Ascending aorta (tissue), 2 donors: ENCODE measurements around the gene ZDHHC5. TPM values are rescaled to one million over a fixed set of nuclear protein-coding genes. Genes with fewer than 3 reads are reported as not detected.

Experiments used
- DNase-seq, 2 donors: peaks; one replicate each; pipeline ENCODE4 v3.0.0-alpha.2; 2019; ENCODE audit warnings: low spot score in 2 of 2
- H3K27ac ChIP-seq, 2 donors: fragments of 200-600 bp; sonication (generic); one replicate each; pipeline ENCODE4 v1.5.1; 2016 to 2017; ENCODE audit warnings: mild to moderate bottlenecking in 1 of 2
- H3K27me3 ChIP-seq: fragments of 200-600 bp; sonication (generic); one replicate; pipeline ENCODE4 v1.5.1; 2017
- H3K36me3 ChIP-seq, 2 donors: fragments of 200-600 bp; sonication (generic); one replicate each; pipeline ENCODE4 v1.5.1; 2016
- H3K4me1 ChIP-seq, 2 donors: fragments of 200-600 bp; sonication (generic); one replicate each; pipeline ENCODE4 v1.5.1; 2016 to 2017; ENCODE audit warnings: mild to moderate bottlenecking in 1 of 2
- H3K4me3 ChIP-seq, 2 donors: fragments of 200-600 bp; sonication (generic); one replicate each; pipeline ENCODE4 v1.5.1; 2016 to 2017; ENCODE audit warnings: mild to moderate bottlenecking in 1 of 2
- H3K9me3 ChIP-seq, 2 donors: fragments of 200-600 bp; sonication (generic); one replicate each; pipeline ENCODE4 v1.5.1; 2016
- CTCF ChIP-seq, 3 experiments: fragments of 200-600 bp in 2 of 3; fragments of 450-650 bp in 1 of 3; sonication (generic) in 2 of 3; IDR thresholded peaks; one replicate each; pipeline ENCODE4 v1.5.1; 2016 to 2019; ENCODE audit warnings: antibody characterized with exemption in 3 of 3, mild to moderate bottlenecking in 1 of 3, moderate library complexity in 1 of 3
- intact Hi-C: fragments of 100-400 bp; cut with DNase I; formaldehyde crosslinking; loops from one replicate; pipeline ENCODE4 v1.15.1; 2023
- total RNA-seq: library from RNA; depleted of rRNA; stranded (reverse); fragments of >200 nt; gene quantifications from one replicate; pipeline ENCODE4 v1.1.0, GENCODE V29; 2016

The ZDHHC5 gene
- total RNA-seq, 1 donor from 2014 or later: 26.2 TPM

- no peak for TF ChIP-seq CTCF (IDR thresholded peaks at IDR 0.05)
- H3K36me3 ChIP-seq: no peaks in the 10 kb centered on the region
- H3K27ac ChIP-seq: no peak overlapping the region
- no peak for DNase-seq
- H3K9me3 ChIP-seq: no peaks in the 10 kb centered on the region
- H3K4me1 ChIP-seq: peaks cover 3 to 17% of the 10 kb centered on the region in 2 donors
- no peaks in the 10 kb centered on the region for H3K27me3 ChIP-seq
- intact Hi-C loops: no loop called here
- no peak overlapping the region for H3K4me3 ChIP-seq
These were observed 32.7 kb upstream of the ZDHHC5 start for GRCh38 chr11:57635246-57635645.

- Histone ChIP-seq H3K4me3 (peak overlapping the region; percentile 86 to 94), H3K27me3 (no peaks in the 10 kb centered on the region), H3K9me3 (no peaks in the 10 kb centered on the region), H3K27ac (peak overlapping the region in 1 of 2 donors; percentile 82), H3K36me3 (no peaks in the 10 kb centered on the region), H3K4me1 (peaks cover 3 to 27% of the 10 kb centered on the region in 2 donors)
- no peak for TF ChIP-seq CTCF (IDR thresholded peaks at IDR 0.05)
- DNase-seq: no peak
- intact Hi-C loops: loop anchor here (2.0 kb wide), 1 partner anchor 41 kb away; the partner anchor contains the start of gene SERPING1
These were observed 30.3 kb upstream of the ZDHHC5 start for GRCh38 chr11:57637626-57638004.

- no peaks in the 10 kb centered on the region for H3K36me3 ChIP-seq
- H3K4me3 ChIP-seq: peak overlapping the region; percentile 86 to 94
- H3K27ac ChIP-seq: peak overlapping the region; percentile 62 to 82
- intact Hi-C loops: loop anchor here (2.0 kb wide), 1 partner anchor 41 kb away; the partner anchor contains the start of gene SERPING1
- no peak for TF ChIP-seq CTCF (IDR thresholded peaks at IDR 0.05)
- peak in 1 of 2 donors; percentile 88 for DNase-seq
- H3K4me1 ChIP-seq: peaks cover 3 to 27% of the 10 kb centered on the region in 2 donors
- H3K9me3 ChIP-seq: no peaks in the 10 kb centered on the region
- H3K27me3 ChIP-seq: no peaks in the 10 kb centered on the region
These were observed 29.7 kb upstream of the ZDHHC5 start for GRCh38 chr11:57638005-57638781.

- intact Hi-C loops: loop anchor here (2.0 kb wide), 1 partner anchor 42 kb away; the partner anchor contains the start of gene SERPING1
- no peak for TF ChIP-seq CTCF (IDR thresholded peaks at IDR 0.05)
- H3K4me3 ChIP-seq: peak overlapping the region; percentile 86 to 94
- H3K27ac ChIP-seq: peak overlapping the region; percentile 62 to 82
- no peak for DNase-seq
- no peaks in the 10 kb centered on the region for H3K9me3 ChIP-seq
- peaks cover 3 to 27% of the 10 kb centered on the region in 2 donors for H3K4me1 ChIP-seq
- H3K36me3 ChIP-seq: no peaks in the 10 kb centered on the region
- H3K27me3 ChIP-seq: no peaks in the 10 kb centered on the region
These were observed 29.0 kb upstream of the ZDHHC5 start for GRCh38 chr11:57638811-57639320.

- DNase-seq: no peak
- no peaks in the 10 kb centered on the region for H3K9me3 ChIP-seq
- peaks cover 3 to 29% of the 10 kb centered on the region in 2 donors for H3K4me1 ChIP-seq
- H3K4me3 ChIP-seq: peak overlapping the region; percentile 86 to 94
- H3K36me3 ChIP-seq: no peaks in the 10 kb centered on the region
- intact Hi-C loops: loop anchor here (2.0 kb wide), 1 partner anchor 43 kb away; the partner anchor contains the start of gene SERPING1
- H3K27ac ChIP-seq: no peak overlapping the region
- no peak for TF ChIP-seq CTCF (IDR thresholded peaks at IDR 0.05)
- H3K27me3 ChIP-seq: no peaks in the 10 kb centered on the region
These were observed 28.4 kb upstream of the ZDHHC5 start for GRCh38 chr11:57639321-57640067.
